ENCODE results near the gene IL34. TPM values are rescaled to one million over a fixed set of nuclear protein-coding genes. Genes with fewer than 3 reads are reported as not detected.

The IL34 gene
- total RNA-seq, 1 donor = 1.7 TPM

GRCh38 chr16:70709942-70710341, 63.6 kb downstream of the IL34 start:
- no peak for DNase-seq (ENCODE audit: low read depth)
- TF ChIP-seq CTCF (IDR thresholded peaks at IDR 0.05; ENCODE audit: insufficient read depth, low read depth, low read length) = no peak
- no peak overlapping the region for H3K4me3 ChIP-seq (ENCODE audit: low read depth, low read length)

Other genes with a start within 250 kb of the IL34 start
- 42.7 and 51.2 TPM in 2 replicates for gene ST3GAL2, start 207.5 kb upstream of the IL34 start, total RNA-seq
- 9.0 and 9.5 TPM in 2 replicates for gene FCSK, start 192.0 kb upstream of the IL34 start, total RNA-seq
- 57.0 and 64.8 TPM in 2 replicates for gene COG4, start 123.0 kb upstream of the IL34 start, total RNA-seq
- 111 and 154 TPM in 2 replicates for gene SF3B3, start 122.7 kb upstream of the IL34 start, total RNA-seq
- gene MTSS2, start 39.5 kb downstream of the IL34 start, total RNA-seq = 74.1 and 97.6 TPM in 2 replicates
- gene VAC14, start 154.6 kb downstream of the IL34 start, total RNA-seq = 37.1 and 55.4 TPM in 2 replicates

All from fibroblast of villous mesenchyme (primary cell).